GM12865 (cell line): ENCODE data around the gene APOL6.
"Not testable (repeated sequence)": the region's sequence is repeated elsewhere in the genome, so short reads cannot be mapped to it uniquely, and the experiment has no call there.

Experiments
- DNase-seq: peaks from one replicate; pipeline ENCODE4 v3.0.0; 2010; ENCODE audit warnings: low read depth
- H3K4me3 ChIP-seq: 2 replicates; pipeline ENCODE4 v1.5.1; 2011; ENCODE audit warnings: mild to moderate bottlenecking, low read depth, low read length, control low read depth
- CTCF ChIP-seq: IDR thresholded peaks from 2 replicates; pipeline ENCODE4 v1.5.1; 2011; ENCODE audit warnings: low read length, control low read depth, low read depth, inconsistent platforms; ENCODE audit not compliant: insufficient read depth; ENCODE audit errors: missing control alignments

The APOL6 gene

GRCh38 chr22:35661464-35661863 lies 13.2 kb downstream of the APOL6 start:
- TF ChIP-seq CTCF, result no peak
- DNase-seq, result no peak
- no peak overlapping the region for H3K4me3 ChIP-seq

GRCh38 chr22:35662914-35663313 lies 14.7 kb downstream of the APOL6 start:
- H3K4me3 ChIP-seq, result no peak overlapping the region
- no peak for TF ChIP-seq CTCF
- DNase-seq, result no peak

GRCh38 chr22:35663371-35663770 lies 15.1 kb downstream of the APOL6 start:
- no peak for DNase-seq
- no peak overlapping the region for H3K4me3 ChIP-seq
- TF ChIP-seq CTCF, result no peak

- no peak for TF ChIP-seq CTCF
- H3K4me3 ChIP-seq, result no peak overlapping the region
- no peak for DNase-seq
Observed at GRCh38 chr22:35664955-35665587, 16.8 kb downstream of the APOL6 start.

GRCh38 chr22:35666699-35667098 lies 18.5 kb downstream of the APOL6 start:
- not testable (repeated sequence) for H3K4me3 ChIP-seq, DNase-seq

- no peak for DNase-seq
- TF ChIP-seq CTCF, result no peak
- no peak overlapping the region for H3K4me3 ChIP-seq
Observed at GRCh38 chr22:35674335-35674734, 26.1 kb downstream of the APOL6 start.

- H3K4me3 ChIP-seq, DNase-seq: not testable (repeated sequence)
Observed at GRCh38 chr22:35676065-35676464, 27.8 kb downstream of the APOL6 start.

GRCh38 chr22:35677460-35678187 lies 29.4 kb downstream of the APOL6 start:
- H3K4me3 ChIP-seq, result no peak overlapping the region
- DNase-seq, result no peak
- TF ChIP-seq CTCF, result no peak
